C4-2B (cell line): ENCODE results near the gene MYADML2.

ENCODE experiments used
- H3K27ac ChIP-seq: fragments of 450-650 bp; 2 replicates; pipeline ENCODE4 v1.5.1; 2017
- ZFX ChIP-seq: fragments of 450-650 bp; IDR thresholded peaks from 2 replicates; pipeline ENCODE4 v1.6.1; 2017
- TF ChIP-seq, protein P1 (sequence below): fragments of 450-650 bp; conservative IDR thresholded peaks from 2 replicates; pipeline ENCODE4 v1.5.1; 2017; ENCODE audit warnings: mild to moderate bottlenecking

MYADML2 gene

DNA sequence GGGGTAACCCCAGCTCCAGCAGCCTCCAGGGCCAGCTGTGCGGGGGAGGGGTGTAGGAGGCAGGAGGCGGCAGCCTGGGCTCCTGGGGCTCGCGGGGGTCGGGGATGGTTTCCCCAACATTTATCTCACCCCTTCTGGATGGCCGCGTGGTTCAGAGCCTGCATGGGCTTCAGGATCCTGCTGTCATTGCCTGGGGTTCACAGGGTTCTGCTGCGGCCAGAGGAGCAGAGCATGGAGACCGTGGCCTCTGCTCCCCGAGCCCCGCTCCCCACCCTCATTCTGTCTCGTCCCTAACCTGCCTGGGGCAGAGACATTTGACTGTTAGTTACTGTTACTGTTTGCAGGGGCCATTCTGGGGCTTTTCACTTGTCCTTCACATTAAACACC, 4.9 kb downstream of the MYADML2 start:
- H3K27ac ChIP-seq, result no peak overlapping the region
- TF ChIP-seq, protein P1, sequence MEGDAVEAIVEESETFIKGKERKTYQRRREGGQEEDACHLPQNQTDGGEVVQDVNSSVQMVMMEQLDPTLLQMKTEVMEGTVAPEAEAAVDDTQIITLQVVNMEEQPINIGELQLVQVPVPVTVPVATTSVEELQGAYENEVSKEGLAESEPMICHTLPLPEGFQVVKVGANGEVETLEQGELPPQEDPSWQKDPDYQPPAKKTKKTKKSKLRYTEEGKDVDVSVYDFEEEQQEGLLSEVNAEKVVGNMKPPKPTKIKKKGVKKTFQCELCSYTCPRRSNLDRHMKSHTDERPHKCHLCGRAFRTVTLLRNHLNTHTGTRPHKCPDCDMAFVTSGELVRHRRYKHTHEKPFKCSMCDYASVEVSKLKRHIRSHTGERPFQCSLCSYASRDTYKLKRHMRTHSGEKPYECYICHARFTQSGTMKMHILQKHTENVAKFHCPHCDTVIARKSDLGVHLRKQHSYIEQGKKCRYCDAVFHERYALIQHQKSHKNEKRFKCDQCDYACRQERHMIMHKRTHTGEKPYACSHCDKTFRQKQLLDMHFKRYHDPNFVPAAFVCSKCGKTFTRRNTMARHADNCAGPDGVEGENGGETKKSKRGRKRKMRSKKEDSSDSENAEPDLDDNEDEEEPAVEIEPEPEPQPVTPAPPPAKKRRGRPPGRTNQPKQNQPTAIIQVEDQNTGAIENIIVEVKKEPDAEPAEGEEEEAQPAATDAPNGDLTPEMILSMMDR, result no peak
- TF ChIP-seq ZFX, result no peak

- TF ChIP-seq, protein P1, result no peak
- TF ChIP-seq ZFX, result no peak
- no peak overlapping the region for H3K27ac ChIP-seq
Observed at GRCh38 chr17:81941484-81942166, 5.4 kb downstream of the MYADML2 start.

- TF ChIP-seq ZFX, result no peak
- TF ChIP-seq, protein P1, result no peak
- no peak overlapping the region for H3K27ac ChIP-seq
Observed at GRCh38 chr17:81940538-81941483, 6.2 kb downstream of the MYADML2 start.

GRCh38 chr17:81939881-81940385, 7.1 kb downstream of the MYADML2 start:
- no peak overlapping the region for H3K27ac ChIP-seq

GRCh38 chr17:81939218-81939617, 7.8 kb downstream of the MYADML2 start:
- TF ChIP-seq, protein P1, result no peak
- no peak for TF ChIP-seq ZFX
- H3K27ac ChIP-seq, result no peak overlapping the region

More at GRCh38 chr17:81939881-81940385, 7.1 kb downstream of the MYADML2 start:
- TF ChIP-seq, protein P1, result no peak
- no peak for TF ChIP-seq ZFX

DNA sequence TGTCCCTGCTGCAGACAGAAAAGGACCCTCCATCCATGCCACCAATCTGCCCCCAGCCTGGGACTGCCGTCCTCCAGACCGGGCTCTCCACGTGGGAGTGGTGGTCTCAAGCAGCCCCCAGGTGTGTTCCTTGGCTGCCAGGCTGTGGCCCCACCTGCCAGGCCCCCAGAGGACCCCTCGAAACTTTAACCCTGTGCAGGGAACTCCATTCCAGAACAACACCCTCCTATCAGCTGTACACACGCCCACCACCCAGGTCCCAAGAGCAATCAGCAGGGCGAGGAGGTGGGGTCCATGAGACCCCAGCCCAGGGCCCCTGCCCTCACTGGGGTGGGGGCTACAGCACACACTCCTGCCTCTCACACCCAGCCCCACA, 11.3 kb downstream of the MYADML2 start:
- peak overlapping the region; percentile 91 for H3K27ac ChIP-seq
- TF ChIP-seq, protein P1, result no peak
- TF ChIP-seq ZFX, result no peak
